CD4-positive, alpha-beta T cell treated with Interleukin-17A for 4 hours (primary cell): Measurements from ENCODE around the gene CLCN4.

Source experiments
- DNase-seq: peaks from one replicate; pipeline ENCODE4 v3.0.0-alpha.2; 2020; ENCODE audit warnings: mixed read lengths

CLCN4 gene

DNA sequence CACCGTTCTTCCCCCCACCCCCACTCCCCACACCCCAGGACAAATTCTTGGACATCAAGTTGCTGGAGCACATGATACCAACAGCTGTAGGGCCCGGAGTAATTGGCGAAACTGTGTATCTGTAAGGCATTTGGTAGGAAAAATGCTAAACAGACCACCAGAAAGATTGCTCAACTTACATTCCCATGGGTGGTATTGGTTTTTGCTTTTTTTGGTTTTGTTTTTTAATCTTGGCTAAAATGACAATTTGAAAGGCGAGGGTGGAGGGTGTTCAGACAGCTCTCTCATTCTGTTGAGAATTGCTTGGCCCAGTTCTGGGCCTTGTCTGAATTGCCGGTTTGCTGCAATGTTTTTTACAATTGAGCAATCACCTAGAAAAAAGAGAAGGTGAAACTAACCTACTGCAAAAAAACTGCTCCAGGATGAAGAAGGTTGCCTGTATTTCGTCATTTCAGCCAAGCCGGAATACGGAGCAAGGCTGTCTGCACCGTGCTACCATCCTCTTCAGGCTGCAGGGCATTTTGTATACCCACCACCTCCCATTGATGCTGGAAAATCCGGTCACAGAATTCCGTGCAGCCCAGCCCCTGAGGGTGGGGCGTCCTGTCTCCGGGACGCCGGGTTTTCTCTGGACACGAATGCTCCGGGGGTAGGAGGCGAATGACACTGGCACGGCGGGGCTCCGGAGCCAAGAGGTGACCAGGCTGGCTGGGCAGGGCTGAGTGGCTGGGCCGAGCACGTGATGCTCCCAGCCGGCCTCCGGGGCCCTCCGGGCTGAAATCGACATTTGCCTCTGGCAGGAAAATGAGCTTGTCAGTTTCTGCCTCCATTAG lies at the start of gene CLCN4:
CLCN4 (plus strand) TSS at position 777 of the 833 bp plus-strand sequence. CDS start 28,058 bp downstream, outside the sequence.
- DNase-seq: no peak

DNA sequence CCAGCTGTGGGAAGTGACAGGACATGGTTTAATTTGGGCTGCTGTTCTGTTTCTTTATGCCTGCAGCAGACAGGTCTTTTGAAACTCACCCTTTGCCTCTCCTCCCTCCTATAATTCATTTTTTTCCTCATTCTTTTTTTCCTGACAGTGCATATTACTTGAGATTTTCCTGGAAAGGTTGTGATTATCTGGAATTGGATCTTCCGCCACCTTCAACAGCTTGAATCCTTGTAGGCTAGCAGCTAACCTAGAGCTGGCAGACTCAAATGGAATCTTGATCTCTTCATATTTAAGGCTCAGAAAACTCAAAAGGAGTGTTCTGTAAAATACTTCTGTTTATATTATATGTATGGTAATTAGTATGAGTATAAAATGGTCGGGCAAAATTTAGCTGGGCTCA lies 49.3 kb upstream of the CLCN4 start:
- DNase-seq: no peak

DNA sequence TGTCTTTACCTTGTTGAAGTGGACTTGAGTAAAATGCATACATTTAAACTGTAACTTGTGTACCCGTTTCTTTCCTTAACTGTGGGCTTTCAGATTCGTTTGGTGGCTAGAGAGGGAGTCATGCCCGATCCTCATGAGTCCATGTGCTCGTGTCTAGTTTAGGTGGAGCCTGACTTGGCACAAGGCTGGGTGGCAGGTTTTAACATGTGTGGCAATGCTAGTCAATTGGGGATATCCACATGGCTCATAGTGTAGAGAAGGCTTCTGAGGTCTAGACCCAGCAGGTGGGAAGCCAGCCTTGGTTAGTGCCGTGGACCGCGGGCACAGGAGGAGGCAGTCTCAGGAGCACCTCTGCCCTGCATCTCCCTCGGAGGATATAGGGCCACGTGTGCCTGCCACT lies 48.5 kb upstream of the CLCN4 start:
- DNase-seq: peak; percentile 32

DNA sequence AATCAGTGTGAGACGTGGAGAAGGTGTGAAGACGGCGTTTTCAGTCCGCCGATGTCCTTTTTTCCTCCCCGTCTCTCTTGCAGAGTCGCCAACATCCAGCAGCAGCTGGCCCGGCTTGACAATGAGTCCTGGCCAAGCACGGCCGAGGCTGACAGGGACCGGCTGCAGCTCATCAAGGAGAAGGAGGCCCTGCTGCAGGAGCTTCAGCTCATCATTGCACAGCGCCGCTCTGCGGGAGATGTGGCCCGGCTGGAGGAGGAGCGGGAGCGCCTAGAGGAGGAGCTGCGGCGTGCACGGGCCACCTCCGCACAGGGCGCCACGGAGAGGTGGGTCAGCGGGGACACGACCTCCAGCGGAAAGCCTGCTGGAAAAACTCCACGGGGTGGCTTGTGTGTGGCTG lies 47.1 kb upstream of the CLCN4 start:
- DNase-seq: no peak

DNA sequence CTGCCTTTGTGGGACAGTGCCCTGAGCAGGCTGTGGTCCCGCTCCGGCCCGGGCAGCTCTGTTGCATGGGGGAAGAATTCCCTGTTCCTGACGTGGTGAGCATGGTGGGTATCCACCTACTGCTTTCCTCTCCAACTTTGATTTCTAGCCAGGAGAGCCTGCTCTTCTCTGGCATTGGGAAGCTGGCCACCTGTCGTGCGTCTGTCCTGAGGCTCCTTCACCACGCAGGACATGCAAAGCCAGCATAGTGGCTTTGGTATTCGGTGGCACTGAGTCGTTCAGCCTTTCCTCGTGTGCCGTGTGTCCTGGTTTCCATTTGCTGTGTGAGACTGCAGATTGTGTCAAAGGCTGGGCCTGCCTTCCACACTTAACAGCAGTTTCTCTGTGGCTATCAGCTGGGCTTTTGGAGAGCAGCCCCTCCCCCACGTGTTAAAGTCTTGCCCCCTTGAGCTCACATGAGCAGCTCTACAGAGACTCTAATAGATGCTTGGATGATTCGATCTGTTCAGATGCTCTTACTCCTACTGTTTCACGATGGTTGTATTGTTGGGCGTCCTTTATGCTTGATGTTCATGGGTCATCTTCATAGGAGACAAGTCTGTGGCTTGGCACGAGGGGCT lies 46.3 kb upstream of the CLCN4 start:
- no peak for DNase-seq

DNA sequence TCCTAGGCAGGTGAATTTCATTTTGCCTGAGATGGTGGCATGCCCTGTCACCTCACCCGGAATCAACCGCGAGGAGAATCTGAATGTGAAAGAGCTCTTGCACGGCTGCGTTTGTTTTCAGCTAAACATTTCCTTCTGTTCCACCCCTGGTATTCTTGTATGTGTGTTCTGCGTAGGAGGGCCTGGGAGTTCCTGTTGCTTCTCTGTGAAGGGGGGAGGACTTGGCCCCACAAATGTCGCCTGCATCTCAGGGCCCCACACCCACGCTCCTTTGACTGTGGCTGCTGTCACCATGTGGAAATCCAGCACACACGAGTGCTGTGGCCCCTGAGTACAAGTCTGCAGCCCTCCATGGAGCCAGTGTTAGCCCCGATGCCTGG lies 45.8 kb upstream of the CLCN4 start:
- DNase-seq: peak; percentile 73

DNA sequence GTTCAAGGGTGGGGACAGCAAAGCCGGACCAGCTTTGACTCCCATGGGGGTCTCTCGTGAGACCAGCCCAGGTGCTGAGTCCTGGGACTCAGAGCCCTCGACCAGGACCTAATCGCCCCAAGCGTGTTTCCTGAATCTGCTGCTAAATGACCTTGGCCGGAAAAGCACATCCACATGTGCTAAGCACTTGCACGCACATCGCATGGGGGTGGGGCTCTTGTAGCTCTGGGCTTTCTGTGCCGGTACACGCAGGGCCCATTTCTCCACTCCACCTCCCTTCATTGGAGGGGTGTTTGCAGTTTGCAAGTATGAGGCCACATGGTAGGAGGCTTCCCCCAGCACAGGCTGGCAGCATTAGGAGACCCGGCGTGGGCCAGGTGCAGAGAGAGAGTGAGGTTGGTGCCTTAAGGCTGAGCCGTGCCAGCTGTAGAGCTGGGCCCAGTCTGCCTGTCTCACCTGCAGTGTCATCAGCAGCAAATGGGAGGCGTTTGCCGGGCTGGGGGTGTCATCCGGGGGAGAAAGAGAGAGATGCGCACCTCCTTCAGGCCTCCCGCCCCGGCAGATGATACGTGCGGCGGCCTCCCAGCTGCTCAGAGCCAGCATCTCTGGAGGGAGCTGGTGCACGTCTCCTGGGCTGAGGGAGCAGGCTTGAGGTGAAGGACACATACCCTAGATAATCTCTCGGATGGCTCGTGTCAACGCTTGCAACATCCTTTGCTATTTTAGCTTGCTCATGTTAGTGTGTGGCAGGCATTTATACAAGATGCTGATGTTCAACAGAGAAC lies 45.2 kb upstream of the CLCN4 start:
- DNase-seq: peak; percentile 75

DNA sequence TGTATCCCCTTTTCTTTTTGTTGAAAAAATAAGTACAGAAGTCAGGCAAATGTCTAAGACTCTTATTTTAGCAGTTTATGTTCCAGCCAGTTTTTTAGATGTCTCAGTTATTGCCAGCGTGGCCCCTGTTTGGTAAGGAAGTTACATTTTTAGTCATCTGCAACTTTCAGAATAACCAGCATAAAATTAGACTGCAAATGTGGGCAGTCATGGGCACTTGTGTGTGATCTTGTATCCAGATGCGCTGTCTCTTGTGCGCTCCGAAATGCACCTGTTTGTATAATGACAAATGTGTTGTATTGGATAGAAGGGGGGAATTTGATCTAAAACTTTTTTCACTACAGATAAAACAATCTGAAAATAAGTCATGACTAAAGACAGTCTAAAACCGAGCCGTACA lies 44.3 kb upstream of the CLCN4 start:
- no peak for DNase-seq

DNA sequence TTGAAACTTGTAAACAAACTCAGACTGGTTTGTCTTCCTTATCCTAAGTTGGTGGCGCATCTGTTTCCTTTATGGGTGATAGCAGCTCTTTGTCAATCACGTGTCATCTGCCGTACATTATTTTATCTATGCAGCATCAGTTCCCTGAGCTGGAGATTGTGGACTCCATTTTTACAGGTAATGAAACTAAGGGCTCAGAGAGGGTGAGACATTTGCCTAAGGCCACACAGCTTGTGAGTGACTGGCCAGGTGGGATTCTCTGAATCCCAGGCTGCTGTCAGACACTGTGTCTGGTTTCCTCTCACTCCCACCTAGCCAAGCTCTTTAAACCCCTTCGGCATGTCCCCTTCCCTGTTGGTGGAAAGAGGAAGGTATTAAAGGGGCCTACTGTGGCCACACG lies 41.7 kb upstream of the CLCN4 start:
- no peak for DNase-seq

DNA sequence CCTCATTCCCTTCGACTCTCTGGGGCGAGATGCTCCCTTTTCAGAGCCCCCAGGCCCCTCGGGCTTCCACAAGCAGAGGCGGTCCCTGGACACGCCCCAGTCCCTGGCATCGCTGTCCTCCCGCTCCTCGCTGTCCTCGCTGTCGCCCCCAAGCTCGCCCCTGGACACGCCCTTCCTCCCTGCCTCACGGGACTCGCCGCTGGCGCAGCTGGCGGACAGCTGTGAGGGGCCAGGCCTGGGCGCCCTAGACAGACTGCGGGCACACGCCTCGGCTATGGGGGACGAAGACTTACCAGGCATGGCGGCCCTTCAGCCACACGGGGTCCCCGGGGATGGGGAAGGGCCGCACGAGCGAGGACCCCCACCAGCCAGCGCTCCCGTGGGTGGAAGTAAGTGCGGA lies 39.5 kb upstream of the CLCN4 start:
- DNase-seq: no peak

DNA sequence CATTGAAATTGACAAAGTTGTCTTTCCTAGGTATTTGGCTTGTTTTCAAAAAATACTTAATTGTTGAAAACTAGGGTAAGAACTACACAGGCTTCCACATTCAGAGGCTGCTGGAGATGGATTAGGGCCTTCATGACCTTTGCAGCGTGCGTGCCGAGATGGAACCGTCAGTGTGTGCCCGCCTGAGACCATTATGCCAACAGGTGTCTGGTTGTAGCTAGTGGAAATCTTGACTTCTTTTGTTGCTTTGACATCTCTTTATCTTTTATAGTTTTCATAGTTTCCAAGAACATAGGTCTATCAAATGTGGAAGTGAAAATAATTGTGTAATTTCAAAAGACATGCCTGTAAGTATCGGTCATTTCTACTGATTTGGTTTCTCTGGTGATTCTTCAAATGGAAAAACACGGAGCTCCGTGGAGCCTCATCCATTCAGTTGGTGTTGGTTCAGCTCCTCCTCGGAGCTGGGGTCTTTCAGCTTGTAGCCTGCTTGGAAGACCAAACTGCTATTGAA lies 38.9 kb upstream of the CLCN4 start:
- DNase-seq: no peak

DNA sequence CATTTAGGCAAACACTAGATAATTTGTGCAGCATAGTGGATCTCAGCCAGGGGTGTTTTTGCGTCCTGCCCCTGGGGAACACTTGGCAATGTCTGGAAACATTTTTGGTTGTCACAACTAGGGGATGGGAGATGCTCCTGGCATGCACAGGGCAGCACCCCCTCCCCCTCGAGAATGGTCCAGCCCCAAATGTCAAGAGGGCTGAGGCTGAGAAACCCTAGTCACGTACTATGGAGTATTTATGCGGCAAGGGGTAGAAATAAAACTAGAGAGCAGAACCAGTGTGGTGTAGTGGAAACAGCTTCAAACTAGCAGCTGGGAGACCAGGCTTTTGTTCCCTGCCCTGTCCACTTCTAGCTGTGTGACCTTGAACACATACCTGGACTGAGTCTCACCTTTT lies 38.2 kb upstream of the CLCN4 start:
- DNase-seq: no peak

DNA sequence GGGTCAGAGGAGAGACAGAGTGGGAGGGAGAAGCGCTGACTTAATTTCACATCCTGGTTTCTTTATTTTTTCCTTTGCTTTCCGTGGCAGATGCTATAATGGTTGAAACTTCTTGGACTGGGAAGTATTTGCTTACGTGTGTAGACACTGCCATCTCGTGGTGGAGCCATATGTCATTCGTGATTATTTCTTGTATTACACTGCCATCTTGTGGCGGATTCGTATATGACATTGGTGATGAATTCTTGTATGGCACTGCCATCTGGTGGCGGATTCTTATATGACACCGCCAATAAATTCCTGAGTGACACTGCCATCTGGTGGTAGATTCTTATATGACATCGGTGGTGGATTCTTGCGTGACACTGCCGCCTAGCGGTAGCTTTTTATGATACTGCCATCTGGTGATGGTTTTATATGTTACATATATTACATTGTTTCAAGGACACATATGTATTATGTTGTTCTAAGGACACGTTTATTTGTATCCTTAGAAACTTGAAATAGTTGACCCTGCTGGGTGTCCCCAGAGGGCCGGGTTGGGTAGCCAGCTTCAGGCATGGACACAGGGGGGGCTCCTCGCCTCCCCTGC lies 37.3 kb upstream of the CLCN4 start:
- DNase-seq: peak; percentile 86

DNA sequence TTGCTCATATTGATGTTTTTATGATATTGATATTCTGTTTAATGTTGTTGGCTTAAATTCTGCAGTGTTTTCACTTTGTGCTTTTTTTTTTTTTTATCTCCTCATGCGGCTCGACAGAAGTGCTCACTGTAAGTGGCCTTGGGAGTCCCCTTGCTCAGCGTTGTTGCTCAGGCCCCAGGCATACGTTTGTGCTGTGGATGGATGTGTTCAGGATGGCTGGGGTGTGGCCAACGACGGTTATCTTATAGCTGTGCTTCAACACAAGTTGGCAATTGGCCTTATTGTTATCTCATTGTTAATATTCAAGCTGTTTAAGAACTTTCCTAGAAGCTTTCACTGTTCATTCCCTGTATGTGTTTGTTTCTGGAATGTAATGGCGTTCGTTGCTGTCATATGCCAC lies 36.4 kb upstream of the CLCN4 start:
- DNase-seq: no peak

DNA sequence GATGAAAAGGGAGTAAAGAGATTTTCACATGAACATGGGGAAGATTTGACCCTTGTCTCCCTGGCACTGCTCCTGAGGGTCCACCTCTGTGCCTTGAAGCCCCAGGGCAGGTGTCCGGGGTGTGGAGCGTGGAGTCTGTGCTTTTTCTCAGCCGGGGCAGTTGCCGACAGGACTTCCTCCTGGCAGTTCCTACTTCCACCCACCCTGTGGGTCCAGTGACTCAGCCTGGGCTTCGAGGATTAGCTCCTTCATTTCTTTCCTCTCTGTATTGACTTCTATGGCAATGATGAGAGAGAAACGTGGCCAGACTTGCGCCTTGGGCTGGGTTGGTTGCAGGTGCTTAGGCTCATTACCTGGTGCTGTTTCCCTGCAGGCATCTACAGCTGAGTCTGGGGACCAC lies 35.9 kb upstream of the CLCN4 start:
- DNase-seq: no peak

DNA sequence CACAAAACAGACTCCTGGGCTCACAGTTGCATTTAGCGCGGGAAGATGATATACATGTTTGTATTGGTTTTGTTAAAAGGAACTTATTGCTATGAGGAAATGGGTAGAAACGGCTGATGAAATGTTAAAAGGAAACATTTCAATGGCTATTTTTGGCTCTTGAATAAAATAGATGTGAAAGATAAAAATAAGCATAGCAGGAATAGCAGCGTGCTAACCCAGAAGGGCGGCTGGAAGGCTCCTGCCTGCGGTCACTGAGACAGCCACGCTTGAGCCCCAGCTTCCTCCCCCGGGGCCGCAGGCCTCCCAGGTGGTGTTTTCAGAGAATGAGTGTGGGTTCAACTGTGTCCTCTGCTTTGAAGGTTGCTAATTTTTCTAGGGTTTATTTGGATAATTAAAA lies 35.0 kb upstream of the CLCN4 start:
- no peak for DNase-seq

DNA sequence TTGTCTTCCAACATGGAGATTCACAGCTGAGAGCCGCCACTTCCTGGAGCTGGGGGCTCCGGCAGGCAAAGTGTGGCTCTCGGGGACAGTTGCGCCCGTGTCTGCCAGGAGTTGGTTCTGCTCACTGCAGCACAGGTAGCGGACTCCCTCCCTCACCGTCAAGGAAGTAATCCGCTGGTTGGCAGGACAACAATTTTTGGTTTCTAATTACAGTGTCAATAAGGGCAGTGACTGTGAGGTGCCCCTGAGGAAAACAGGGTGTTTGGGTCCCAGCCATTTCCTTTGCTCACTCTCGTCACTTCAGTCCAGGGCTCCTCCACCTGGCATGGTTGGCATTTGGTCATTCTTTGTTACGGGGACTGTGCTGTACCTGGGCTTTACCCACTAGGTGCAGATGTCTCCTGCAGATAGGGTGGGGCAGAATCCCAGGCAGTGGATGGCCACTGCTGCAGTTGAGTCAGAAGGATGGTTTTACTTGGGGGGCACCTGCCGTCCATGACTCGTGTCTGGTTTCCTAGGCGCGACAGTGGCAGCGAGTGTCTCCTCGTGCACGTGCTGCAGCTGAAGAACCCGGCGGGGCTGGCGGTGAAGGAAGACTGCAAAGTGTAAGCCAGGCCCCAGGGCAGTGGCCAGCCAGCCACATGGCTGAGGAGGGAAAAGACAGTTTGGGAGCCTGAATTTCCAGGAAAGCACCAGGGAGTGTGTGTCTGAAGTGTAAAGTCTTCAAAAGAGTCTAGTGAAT lies 32.1 kb upstream of the CLCN4 start:
- no peak for DNase-seq

DNA sequence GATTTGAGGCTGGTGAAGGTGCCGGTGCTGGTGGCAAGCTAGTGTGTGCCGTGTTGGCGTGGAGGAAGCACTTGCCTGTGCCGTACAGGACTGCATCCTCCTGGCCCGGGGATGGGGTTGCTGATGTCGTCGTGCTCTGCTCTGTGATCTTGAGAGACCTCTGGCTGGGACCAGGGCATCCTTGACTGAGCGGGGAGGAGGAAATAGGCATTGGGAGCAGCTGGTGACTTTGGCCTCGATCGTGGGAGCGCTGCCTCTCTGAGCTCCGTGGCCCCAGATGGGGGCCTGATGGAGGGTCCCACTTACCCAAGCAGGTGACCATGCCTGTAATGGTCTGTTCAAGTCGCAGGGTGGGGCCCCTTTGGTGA lies 31.5 kb upstream of the CLCN4 start:
- DNase-seq: no peak

DNA sequence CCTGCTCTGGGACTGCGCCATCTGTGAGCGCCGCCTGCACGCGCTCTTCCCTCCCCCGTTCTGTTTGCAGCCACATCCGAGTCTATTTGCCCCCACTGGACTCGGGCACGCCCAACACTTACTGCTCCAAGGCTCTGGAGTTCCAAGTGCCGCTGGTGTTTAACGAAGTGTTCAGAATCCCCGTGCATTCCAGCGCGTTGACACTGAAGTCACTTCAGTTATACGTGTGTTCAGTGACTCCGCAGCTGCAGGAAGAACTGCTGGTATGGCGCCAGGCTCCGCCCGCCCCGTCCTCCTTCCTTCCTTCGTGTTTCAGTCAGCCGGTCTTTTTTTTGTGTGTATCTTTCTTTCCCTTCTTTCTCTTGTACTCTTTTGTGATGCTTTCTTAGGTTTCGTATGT lies 30.7 kb upstream of the CLCN4 start:
- DNase-seq: no peak

DNA sequence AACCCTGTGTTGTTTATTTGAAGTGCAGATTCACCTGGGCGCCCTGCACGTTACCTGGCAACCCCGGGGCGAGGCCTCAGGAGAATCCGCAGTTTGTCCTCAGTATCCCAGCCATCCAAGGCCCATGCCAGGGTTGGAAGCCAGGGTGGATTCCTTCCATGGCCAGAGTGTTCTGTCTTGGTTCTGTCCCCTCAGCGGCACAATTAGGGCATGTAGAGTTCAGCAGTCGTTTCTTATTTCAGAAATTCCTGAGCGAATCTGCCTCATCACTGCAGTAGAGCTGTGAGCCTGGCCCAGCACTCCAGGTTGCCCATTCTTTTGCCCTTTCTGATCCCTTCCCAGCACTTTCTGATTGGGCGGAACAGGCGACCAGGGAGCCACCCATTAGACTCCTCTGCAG lies 29.9 kb upstream of the CLCN4 start:
- DNase-seq: no peak

DNA sequence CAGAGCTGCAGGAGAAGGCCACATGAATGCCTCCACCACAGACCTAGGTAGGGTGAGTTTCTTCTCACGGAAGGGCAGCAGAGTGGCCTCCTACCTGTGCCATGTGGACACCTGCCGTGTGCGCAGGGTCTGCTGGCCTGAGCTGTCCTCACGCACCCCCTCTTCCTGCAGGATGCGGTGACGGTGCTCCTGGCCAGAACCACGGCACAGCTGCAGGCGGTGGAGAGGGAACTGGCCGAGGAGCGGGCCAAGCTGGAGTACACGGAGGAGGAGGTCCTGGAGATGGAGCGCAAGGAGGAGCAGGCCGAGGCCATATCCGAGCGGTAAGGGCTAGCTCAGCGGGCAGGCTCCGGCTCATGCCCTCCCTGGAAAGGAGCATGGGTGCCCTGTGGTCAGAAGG lies 28.4 kb upstream of the CLCN4 start:
- no peak for DNase-seq

DNA sequence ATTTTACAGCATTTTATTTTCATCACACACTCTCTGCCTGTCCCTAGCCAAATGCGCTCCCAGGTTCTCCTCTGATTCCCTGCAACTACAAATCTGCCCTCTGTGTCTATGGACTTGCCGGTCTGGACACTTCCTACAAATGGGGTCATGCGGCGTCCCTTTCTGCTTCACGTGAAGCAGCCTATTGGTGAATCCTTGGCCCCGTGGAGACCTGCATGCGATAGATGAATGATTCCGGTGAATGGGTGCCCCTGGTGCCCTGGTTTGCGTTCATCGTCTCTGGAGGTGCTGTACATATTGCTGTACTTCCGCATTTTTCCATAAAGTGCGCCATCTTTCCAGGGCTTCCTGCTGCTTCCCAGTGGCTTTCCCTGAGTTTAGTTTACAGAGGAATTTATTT lies 27.5 kb upstream of the CLCN4 start:
- no peak for DNase-seq

DNA sequence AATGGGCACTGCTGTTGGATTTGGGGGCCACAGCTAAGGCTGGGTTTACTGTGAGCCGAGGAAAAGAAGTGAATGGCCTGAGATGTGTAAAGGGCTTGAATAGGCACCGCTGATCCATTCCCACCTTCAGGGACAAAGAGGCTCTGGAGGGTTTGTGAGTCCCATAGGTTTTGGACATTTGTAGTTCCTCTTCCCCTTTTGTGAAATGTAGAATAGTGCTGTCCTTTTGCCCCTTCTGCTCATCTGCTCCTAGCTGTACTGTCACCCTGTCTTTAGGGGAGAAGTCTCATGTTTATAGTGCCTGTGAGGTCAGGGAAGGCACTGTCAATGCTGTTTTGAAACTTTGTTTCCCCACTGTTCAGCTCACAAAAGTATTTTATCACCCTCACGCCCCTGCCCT lies 26.4 kb upstream of the CLCN4 start:
- DNase-seq: no peak
